KMS-11 (cell line): ENCODE measurements around the gene COL18A1.
"Not testable (repeated sequence)": the region's sequence is repeated elsewhere in the genome, so short reads cannot be mapped to it uniquely, and the experiment has no call there.

Experiments used
- H2AFZ ChIP-seq: fragments of 200-600 bp; sonication (generic); 2 replicates; pipeline ENCODE4 v1.6.1; 2016; ENCODE audit warnings: antibody characterized with exemption, mixed run types, low read depth
- H3K27ac ChIP-seq: fragments of 200-600 bp; sonication (generic); 2 replicates; pipeline ENCODE4 v1.6.1; 2016; ENCODE audit warnings: mild to moderate bottlenecking, mixed run types
- H3K27me3 ChIP-seq: fragments of 200-600 bp; sonication (generic); 2 replicates; pipeline ENCODE4 v1.6.1; 2017; ENCODE audit warnings: mild to moderate bottlenecking, low read depth, mixed run types, moderate library complexity; ENCODE audit not compliant: insufficient read depth
- H3K36me3 ChIP-seq: fragments of 200-600 bp; sonication (generic); 2 replicates; pipeline ENCODE4 v1.6.1; 2017; ENCODE audit warnings: mild to moderate bottlenecking, mixed run types; ENCODE audit not compliant: insufficient read depth
- H3K4me1 ChIP-seq: fragments of 200-600 bp; sonication (generic); 2 replicates; pipeline ENCODE4 v1.6.1; 2016; ENCODE audit warnings: mild to moderate bottlenecking, low read depth, mixed run types; ENCODE audit not compliant: poor library complexity, severe bottlenecking
- H3K4me2 ChIP-seq: fragments of 200-600 bp; sonication (generic); 2 replicates; pipeline ENCODE4 v1.7.0; 2016; ENCODE audit warnings: mild to moderate bottlenecking, mixed run types
- H3K4me3 ChIP-seq: fragments of 200-600 bp; sonication (generic); IDR thresholded peaks from 2 replicates; pipeline ENCODE4 v1.6.1; 2017; ENCODE audit warnings: low read depth, low read length, mixed read lengths; ENCODE audit not compliant: insufficient read depth
- H3K79me2 ChIP-seq: fragments of 200-600 bp; sonication (generic); 2 replicates; pipeline ENCODE4 v1.6.1; 2016; ENCODE audit warnings: low read depth, mixed run types; ENCODE audit not compliant: insufficient read depth
- H3K9ac ChIP-seq: fragments of 200-600 bp; sonication (generic); 2 replicates; pipeline ENCODE4 v1.6.1; 2016; ENCODE audit warnings: mild to moderate bottlenecking, mixed run types
- H4K20me1 ChIP-seq: fragments of 200-600 bp; sonication (generic); 2 replicates; pipeline ENCODE4 v1.6.1; 2016; ENCODE audit warnings: mild to moderate bottlenecking, mixed run types; ENCODE audit not compliant: insufficient read depth
- CTCF ChIP-seq: fragments of 200-600 bp; sonication (generic); conservative IDR thresholded peaks from 2 replicates; pipeline ENCODE4 v1.6.1; 2017; ENCODE audit warnings: low read depth, mild to moderate bottlenecking, antibody characterized with exemption, low read length, moderate library complexity, mixed read lengths

COL18A1 gene

GRCh38 chr21:45366476-45366875 lies 38.5 kb upstream of the COL18A1 start:
- no peak overlapping the region for H3K4me2 ChIP-seq
- no peak overlapping the region for H3K4me3 ChIP-seq
- H3K27me3 ChIP-seq, result peaks cover 96% of the 10 kb centered on the region
- no peak overlapping the region for H2AFZ ChIP-seq
- no peaks in the 10 kb centered on the region for H3K36me3 ChIP-seq
- H3K27ac ChIP-seq, result no peak overlapping the region
- TF ChIP-seq CTCF, result no peak
- H3K9ac ChIP-seq, result no peak overlapping the region
- H3K79me2 ChIP-seq, result no peaks in the 10 kb centered on the region
- no peaks in the 10 kb centered on the region for H3K4me1 ChIP-seq
- no peaks in the 10 kb centered on the region for H4K20me1 ChIP-seq

GRCh38 chr21:45366931-45367401 lies 38.0 kb upstream of the COL18A1 start:
- H3K9ac ChIP-seq, result no peak overlapping the region
- no peaks in the 10 kb centered on the region for H3K36me3 ChIP-seq
- TF ChIP-seq CTCF, result no peak
- no peaks in the 10 kb centered on the region for H3K4me1 ChIP-seq
- H2AFZ ChIP-seq, result no peak overlapping the region
- peaks cover 96% of the 10 kb centered on the region for H3K27me3 ChIP-seq
- H4K20me1 ChIP-seq, result no peaks in the 10 kb centered on the region
- H3K4me3 ChIP-seq, result no peak overlapping the region
- H3K4me2 ChIP-seq, result no peak overlapping the region
- H3K79me2 ChIP-seq, result no peaks in the 10 kb centered on the region
- H3K27ac ChIP-seq, result no peak overlapping the region

GRCh38 chr21:45367402-45368351 lies 37.3 kb upstream of the COL18A1 start:
- TF ChIP-seq CTCF, result no peak
- Histone ChIP-seq H3K9ac (no peak overlapping the region), H3K27ac (no peak overlapping the region), H3K27me3 (peaks cover 97% of the 10 kb centered on the region), H3K4me2 (no peak overlapping the region), H4K20me1 (no peaks in the 10 kb centered on the region), H3K4me3 (no peak overlapping the region), H3K36me3 (no peaks in the 10 kb centered on the region), H3K79me2 (no peaks in the 10 kb centered on the region), H2AFZ (no peak overlapping the region), H3K4me1 (no peaks in the 10 kb centered on the region)

- peaks cover 96% of the 10 kb centered on the region for H3K27me3 ChIP-seq
- not testable (repeated sequence) for H3K36me3 ChIP-seq, H3K9ac ChIP-seq, H3K4me1 ChIP-seq, H3K4me3 ChIP-seq, H3K4me2 ChIP-seq, H3K27ac ChIP-seq, H4K20me1 ChIP-seq, H3K79me2 ChIP-seq, H2AFZ ChIP-seq
Observed at GRCh38 chr21:45369018-45369417, 35.9 kb upstream of the COL18A1 start.

GRCh38 chr21:45370575-45370974 lies 34.4 kb upstream of the COL18A1 start:
- Histone ChIP-seq H3K79me2 (no peaks in the 10 kb centered on the region), H3K9ac (no peak overlapping the region), H3K4me2 (no peak overlapping the region), H4K20me1 (no peaks in the 10 kb centered on the region), H3K4me3 (no peak overlapping the region), H3K27ac (no peak overlapping the region), H3K27me3 (peaks cover 85% of the 10 kb centered on the region), H2AFZ (no peak overlapping the region), H3K36me3 (no peaks in the 10 kb centered on the region), H3K4me1 (no peaks in the 10 kb centered on the region)
- no peak for TF ChIP-seq CTCF
